Cerebellar cortex (tissue), 1 donor: Measurements from ENCODE around the gene PALLD.

ENCODE experiments used
- DNase-seq: peaks from one replicate; pipeline ENCODE4 v3.0.0-alpha.2; 2015; ENCODE audit warnings: low spot score

Gene PALLD

GRCh38 chr4:168527560-168527959, 30.7 kb downstream of the PALLD start:
- no peak for DNase-seq

GRCh38 chr4:168528131-168528949, 31.5 kb downstream of the PALLD start:
- DNase-seq, result no peak

GRCh38 chr4:168529257-168529656, 32.4 kb downstream of the PALLD start:
- no peak for DNase-seq

- DNase-seq, result no peak
These were observed 34.5 kb downstream of the PALLD start for GRCh38 chr4:168531305-168531704.

GRCh38 chr4:168534535-168534934, 37.7 kb downstream of the PALLD start:
- DNase-seq, result no peak

GRCh38 chr4:168535689-168536088, 38.8 kb downstream of the PALLD start:
- no peak for DNase-seq

GRCh38 chr4:168536448-168536847, 39.6 kb downstream of the PALLD start:
- DNase-seq, result no peak

- no peak for DNase-seq
These were observed 40.2 kb downstream of the PALLD start for GRCh38 chr4:168537086-168537485.

- DNase-seq, result no peak
These were observed 40.7 kb downstream of the PALLD start for GRCh38 chr4:168537571-168537970.

GRCh38 chr4:168538632-168539031, 41.8 kb downstream of the PALLD start:
- DNase-seq, result no peak

GRCh38 chr4:168540086-168540485, 43.2 kb downstream of the PALLD start:
- DNase-seq, result no peak

- DNase-seq, result no peak
These were observed 43.8 kb downstream of the PALLD start for GRCh38 chr4:168540503-168541265.

GRCh38 chr4:168541266-168541953, 44.6 kb downstream of the PALLD start:
- no peak for DNase-seq

GRCh38 chr4:168549143-168549542, 52.3 kb downstream of the PALLD start:
- DNase-seq, result no peak

- no peak for DNase-seq
These were observed 53.4 kb downstream of the PALLD start for GRCh38 chr4:168550064-168550766.

GRCh38 chr4:168551211-168551610, 54.4 kb downstream of the PALLD start:
- DNase-seq, result no peak

GRCh38 chr4:168551945-168552695, 55.3 kb downstream of the PALLD start:
- no peak for DNase-seq

- DNase-seq, result no peak
These were observed 57.0 kb downstream of the PALLD start for GRCh38 chr4:168553714-168554370.

GRCh38 chr4:168555437-168555836, 58.6 kb downstream of the PALLD start:
- no peak for DNase-seq

GRCh38 chr4:168557658-168558057, 60.8 kb downstream of the PALLD start:
- no peak for DNase-seq

GRCh38 chr4:168558599-168558998, 61.7 kb downstream of the PALLD start:
- DNase-seq, result no peak
